ENCODE measurements around the gene MSN. TPM values are rescaled to one million over a fixed set of nuclear protein-coding genes. Genes with fewer than 3 reads are reported as not detected.

Gene MSN
- total RNA-seq, 1 donor from 2014 or later: 352 TPM

- peaks cover 24% of the 10 kb centered on the region for H3K36me3 Mint-ChIP-seq (ENCODE audit: low read depth)
- no peak for DNase-seq
- no peaks in the 10 kb centered on the region for H3K9me3 Mint-ChIP-seq
- ChIA-PET CTCF (no interaction called here), POLR2A (interaction anchor here (0.9 to 3.4 kb wide), 4 partner anchors 8 to 89 kb away, joined by 3 to 18 read pairs (median 4); no protein-coding TSS in a partner anchor)
- no peaks in the 10 kb centered on the region for H3K27me3 Mint-ChIP-seq
- peak overlapping the region; percentile 32 for H3K4me3 Mint-ChIP-seq
- intact Hi-C loops (cut with micrococcal nuclease): no loop called here
- peak overlapping the region; percentile 85 for H3K27ac Mint-ChIP-seq
- no peak for TF ChIP-seq CTCF (IDR thresholded peaks at IDR 0.05)
- ATAC-seq (ENCODE audit: low read depth): peak; percentile 16
- peaks cover 95% of the 10 kb centered on the region for H3K4me1 Mint-ChIP-seq
Measured at GRCh38 chrX:65690057-65690855, 22.8 kb downstream of the MSN start.

GRCh38 chrX:65695849-65696449 is 28.5 kb downstream of the MSN start:
- Mint-ChIP-seq H3K27ac (peak overlapping the region; percentile 91), H3K4me1 (peaks cover 94% of the 10 kb centered on the region), H3K27me3 (no peaks in the 10 kb centered on the region), H3K36me3 (ENCODE audit: low read depth) (peaks cover 24% of the 10 kb centered on the region), H3K9me3 (no peaks in the 10 kb centered on the region), H3K4me3 (peak overlapping the region; percentile 55)
- no peak for DNase-seq
- intact Hi-C loops (cut with micrococcal nuclease): loop anchor here (2.0 to 5.0 kb wide), 2 partner anchors 13 to 321 kb away; no protein-coding TSS in a partner anchor
- POLR2A ChIA-PET: interaction anchor here (0.8 to 2.5 kb wide), 8 partner anchors 8 to 310 kb away, joined by 3 to 11 read pairs (median 4); no protein-coding TSS in a partner anchor
- no peak for TF ChIP-seq CTCF (IDR thresholded peaks at IDR 0.05)
- CTCF ChIA-PET: no interaction called here
- ATAC-seq (ENCODE audit: low read depth): no peak

GRCh38 chrX:65696613-65697012 is 29.2 kb downstream of the MSN start:
- ChIA-PET POLR2A (interaction anchor here (1.0 to 3.1 kb wide), 3 partner anchors 8 to 18 kb away, joined by 3 to 18 read pairs (median 4); no protein-coding TSS in a partner anchor), CTCF (no interaction called here)
- Mint-ChIP-seq H3K4me1 (peaks cover 94% of the 10 kb centered on the region), H3K27ac (peak overlapping the region; percentile 91), H3K27me3 (no peaks in the 10 kb centered on the region), H3K4me3 (peak overlapping the region; percentile 67), H3K36me3 (ENCODE audit: low read depth) (peaks cover 29% of the 10 kb centered on the region), H3K9me3 (no peaks in the 10 kb centered on the region)
- no peak for ATAC-seq (ENCODE audit: low read depth)
- intact Hi-C loops (cut with micrococcal nuclease): loop anchor here (2.0 to 5.0 kb wide), 2 partner anchors 14 to 321 kb away; no protein-coding TSS in a partner anchor
- no peak for DNase-seq
- TF ChIP-seq CTCF (IDR thresholded peaks at IDR 0.05): no peak

GRCh38 chrX:65697211-65697641 is 29.8 kb downstream of the MSN start:
- peak overlapping the region; percentile 67 for H3K4me3 Mint-ChIP-seq
- H3K27me3 Mint-ChIP-seq: no peaks in the 10 kb centered on the region
- H3K27ac Mint-ChIP-seq: peak overlapping the region; percentile 91
- no peak for DNase-seq
- H3K9me3 Mint-ChIP-seq: no peaks in the 10 kb centered on the region
- H3K4me1 Mint-ChIP-seq: peaks cover 93% of the 10 kb centered on the region
- no peak for ATAC-seq (ENCODE audit: low read depth)
- no peak for TF ChIP-seq CTCF (IDR thresholded peaks at IDR 0.05)
- intact Hi-C loops (cut with micrococcal nuclease): loop anchor here (2.0 to 5.0 kb wide), 2 partner anchors 14 to 320 kb away; no protein-coding TSS in a partner anchor
- peaks cover 28% of the 10 kb centered on the region for H3K36me3 Mint-ChIP-seq (ENCODE audit: low read depth)
- ChIA-PET CTCF (interaction anchor here (1.2 kb wide), 1 partner anchor 18 kb away, joined by 3 read pairs; no protein-coding TSS in a partner anchor), POLR2A (interaction anchor here (1.0 to 3.1 kb wide), 7 partner anchors 9 to 316 kb away, joined by 3 to 18 read pairs (median 3); no protein-coding TSS in a partner anchor)
